ENCODE results near the gene SETD9. TPM values are rescaled to one million over a fixed set of nuclear protein-coding genes. Genes with fewer than 3 reads are reported as not detected.
A peak's percentile ranks its signal among the peaks of the same experiment; 100 is the strongest.

The SETD9 gene
- polyA plus RNA-seq, 6 donors from 2014 or later, result 1.6 to 10.2 (median 7.3) TPM

DNA sequence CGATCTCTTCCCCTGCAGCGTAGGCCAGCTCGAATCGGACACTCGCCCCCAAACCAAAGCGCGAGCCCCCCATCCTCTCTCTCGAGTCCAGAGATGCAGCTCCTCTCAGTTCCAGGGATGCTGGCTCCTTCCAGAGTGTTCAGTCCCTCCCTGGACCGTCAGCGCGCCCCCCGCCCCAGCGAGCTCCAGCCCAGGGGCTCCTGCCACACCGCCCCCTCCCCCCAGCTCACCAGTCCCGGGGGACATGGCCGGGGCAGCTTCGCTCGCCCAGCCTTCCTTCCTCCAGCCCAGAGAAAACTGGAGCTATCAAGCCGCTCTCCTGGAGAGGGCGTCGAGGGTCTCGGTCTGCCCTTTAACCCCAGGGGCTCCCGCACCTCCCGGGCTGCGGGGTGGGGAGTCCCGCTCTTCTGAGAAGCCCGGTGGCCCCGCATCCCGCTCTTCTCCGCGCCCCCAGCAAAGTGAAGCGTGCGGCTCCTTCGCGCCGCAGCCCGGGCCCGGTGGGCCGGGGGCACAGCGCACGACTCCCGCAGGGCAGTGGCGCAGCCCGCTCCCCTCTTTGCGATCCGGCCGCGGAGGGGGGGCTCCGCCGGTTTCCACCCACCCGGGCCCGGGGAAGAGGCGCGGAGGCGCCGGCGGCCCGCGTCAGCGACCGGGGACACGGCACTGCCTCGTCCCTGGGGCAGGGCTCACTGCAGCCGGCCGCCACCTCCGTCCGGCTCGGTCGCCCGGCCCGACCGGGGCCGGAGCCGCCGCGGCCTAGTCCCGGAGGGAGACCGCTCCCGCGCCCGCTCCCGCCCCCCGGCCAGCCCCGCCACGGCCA, 41.9 kb downstream of the SETD9 start:
- Mint-ChIP-seq H3K27me3 (peaks cover 0 to 5% (median 0%) of the 10 kb centered on the region in 3 donors), H3K9me3 (no peaks in the 10 kb centered on the region), H3K4me1 (peaks cover 19 to 27% (median 21%) of the 10 kb centered on the region in 3 donors), H3K4me3 (peak overlapping the region; percentile 92 to 97 (median 95)), H3K27ac (peak overlapping the region in 4 of 6 donors; percentile 29 to 94 (median 88)), H3K36me3 (no peaks in the 10 kb centered on the region)
- DNase-seq, result peak; percentile 21
- ATAC-seq (ENCODE audit: low read depth in 2 of 2), result peak; percentile 24 to 31

DNA sequence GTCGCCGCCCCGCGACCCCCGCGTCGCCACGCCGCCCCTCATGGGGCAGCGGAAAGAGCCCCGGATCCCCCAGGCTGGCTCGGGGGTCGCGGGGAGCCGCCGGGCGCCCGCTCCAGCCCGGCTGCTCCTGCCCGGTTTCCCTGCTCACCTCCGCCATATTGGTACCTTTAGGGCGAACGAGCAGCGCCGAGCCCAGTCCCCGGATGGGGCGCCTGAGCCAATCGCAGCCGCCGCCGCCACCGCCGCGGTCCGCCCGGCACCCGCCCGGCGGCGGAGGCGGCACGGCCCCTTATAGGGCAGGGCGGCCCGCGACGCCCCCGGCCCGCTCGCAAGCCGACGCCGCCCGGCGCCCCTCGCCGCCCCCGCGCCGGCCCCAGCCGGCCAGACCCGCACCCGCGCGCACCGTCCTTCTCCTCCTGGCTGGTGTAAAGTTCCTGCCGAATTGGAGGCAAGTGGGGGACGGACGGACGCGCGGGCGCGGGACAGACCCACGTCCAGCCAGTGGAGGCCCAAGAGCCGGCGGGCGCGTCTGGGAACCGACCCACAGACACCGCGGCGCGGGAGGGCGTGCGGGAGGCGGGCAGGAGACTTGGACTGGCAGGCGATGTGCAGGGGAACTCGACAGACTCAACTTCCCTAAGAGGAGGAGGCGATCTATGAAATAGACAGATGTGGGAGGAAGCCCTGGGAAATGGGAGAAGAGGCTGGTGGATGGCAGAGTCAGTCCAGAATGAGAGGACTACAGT, 42.7 kb downstream of the SETD9 start, which contains the start of gene MIER3:
Gene MIER3, minus strand, starts transcription at position 178 of the 746 bp plus-strand sequence. Its CDS starts 21 bp downstream, at position 157.
- H3K27ac Mint-ChIP-seq, result peak within 1 kb of the TSS in 5 of 6 donors; percentile 77 to 98 (median 90)
- H3K4me3 Mint-ChIP-seq, result peak within 1 kb of the TSS; percentile 92 to 97 (median 95)
- no peaks in the 10 kb centered on the region for H3K36me3 Mint-ChIP-seq
- peak; percentile 92 for ATAC-seq (ENCODE audit: low read depth in 2 of 2)
- peaks cover 0 to 5% (median 0%) of the 10 kb centered on the region in 3 donors for H3K27me3 Mint-ChIP-seq
- DNase-seq, result peak; percentile 80
- H3K9me3 Mint-ChIP-seq, result no peaks in the 10 kb centered on the region
- H3K4me1 Mint-ChIP-seq, result peaks cover 19 to 27% (median 21%) of the 10 kb centered on the region in 3 donors

DNA sequence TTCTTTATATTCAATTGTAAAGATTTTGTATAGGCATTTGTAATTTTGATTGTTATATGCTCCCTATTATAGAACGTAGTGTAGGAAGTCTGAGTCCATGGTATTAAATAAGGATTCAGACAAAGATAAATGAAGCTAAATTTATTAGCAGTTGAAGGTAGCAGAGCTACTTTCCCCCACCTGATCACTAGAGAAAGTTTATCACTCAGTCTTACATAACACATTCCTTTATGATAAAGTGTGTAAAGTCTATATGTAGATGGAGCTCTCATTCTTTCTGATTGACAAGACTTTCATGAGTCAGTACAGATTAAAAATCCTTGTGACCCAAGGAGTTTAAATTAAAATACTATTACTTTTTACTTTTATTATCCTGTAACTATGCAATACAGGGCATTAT, 44.9 kb downstream of the SETD9 start:
- ATAC-seq (ENCODE audit: low read depth in 2 of 2), result no peak
- Mint-ChIP-seq H3K9me3 (no peaks in the 10 kb centered on the region), H3K27me3 (peaks cover 5 to 14% (median 8%) of the 10 kb centered on the region in 3 donors), H3K4me3 (peak overlapping the region in 1 of 8 donors; percentile 26), H3K36me3 (no peaks in the 10 kb centered on the region), H3K27ac (no peak overlapping the region), H3K4me1 (peaks cover 19 to 25% (median 21%) of the 10 kb centered on the region in 3 donors)
- no peak for DNase-seq

DNA sequence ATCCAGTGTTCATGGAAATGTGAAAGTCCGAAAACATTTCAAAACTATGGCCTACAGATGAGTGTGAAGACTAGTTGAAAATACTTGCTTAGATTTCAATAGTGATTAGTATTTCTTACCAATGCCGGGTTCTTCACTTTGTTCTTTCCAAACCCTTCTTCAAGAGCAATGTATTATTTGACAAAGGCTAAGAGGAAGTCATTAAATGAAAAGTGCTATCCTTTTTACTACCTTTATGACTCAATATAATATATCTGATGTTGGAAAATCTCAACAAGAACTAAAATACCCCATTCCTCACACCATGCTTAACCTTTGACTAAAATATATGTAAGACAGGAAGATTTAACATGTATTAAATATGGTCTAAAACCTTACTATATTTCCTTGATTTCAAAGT, 49.2 kb downstream of the SETD9 start:
- H3K27me3 Mint-ChIP-seq, result peaks cover 9 to 53% (median 31%) of the 10 kb centered on the region in 3 donors
- no peaks in the 10 kb centered on the region for H3K4me1 Mint-ChIP-seq
- H3K27ac Mint-ChIP-seq, result no peak overlapping the region
- ATAC-seq (ENCODE audit: low read depth in 2 of 2), result no peak
- no peaks in the 10 kb centered on the region for H3K36me3 Mint-ChIP-seq
- no peak for DNase-seq
- H3K9me3 Mint-ChIP-seq, result peaks cover 0 to 3% (median 0%) of the 10 kb centered on the region in 7 donors
- no peak overlapping the region for H3K4me3 Mint-ChIP-seq

- H3K36me3 Mint-ChIP-seq, result no peaks in the 10 kb centered on the region
- DNase-seq (no peak), ATAC-seq (ENCODE audit: low read depth in 2 of 2) (no peak)
- no peaks in the 10 kb centered on the region for H3K4me1 Mint-ChIP-seq
- H3K27me3 Mint-ChIP-seq, result peaks cover 14 to 55% (median 31%) of the 10 kb centered on the region in 3 donors
- no peak overlapping the region for H3K4me3 Mint-ChIP-seq
- peaks cover 0 to 3% (median 0%) of the 10 kb centered on the region in 7 donors for H3K9me3 Mint-ChIP-seq
- H3K27ac Mint-ChIP-seq, result no peak overlapping the region
Measured at GRCh38 chr5:56959326-56959725, 49.9 kb downstream of the SETD9 start.

- peaks cover 10 to 55% (median 42%) of the 10 kb centered on the region in 3 donors for H3K27me3 Mint-ChIP-seq
- H3K36me3 Mint-ChIP-seq, result no peaks in the 10 kb centered on the region
- no peaks in the 10 kb centered on the region for H3K4me1 Mint-ChIP-seq
- ATAC-seq (ENCODE audit: low read depth in 2 of 2) (no peak), DNase-seq (no peak)
- H3K9me3 Mint-ChIP-seq, result peaks cover 0 to 3% (median 0%) of the 10 kb centered on the region in 7 donors
- H3K4me3 Mint-ChIP-seq, result no peak overlapping the region
- no peak overlapping the region for H3K27ac Mint-ChIP-seq
Measured at GRCh38 chr5:56961746-56962145, 52.4 kb downstream of the SETD9 start.

- no peak for DNase-seq
- Mint-ChIP-seq H3K36me3 (no peaks in the 10 kb centered on the region), H3K4me1 (no peaks in the 10 kb centered on the region), H3K27ac (no peak overlapping the region), H3K27me3 (peaks cover 11 to 55% (median 45%) of the 10 kb centered on the region in 3 donors), H3K9me3 (peaks cover 0 to 3% (median 0%) of the 10 kb centered on the region in 7 donors), H3K4me3 (no peak overlapping the region)
- ATAC-seq (ENCODE audit: low read depth in 2 of 2), result no peak
Measured at GRCh38 chr5:56962286-56962685, 52.9 kb downstream of the SETD9 start.

DNA sequence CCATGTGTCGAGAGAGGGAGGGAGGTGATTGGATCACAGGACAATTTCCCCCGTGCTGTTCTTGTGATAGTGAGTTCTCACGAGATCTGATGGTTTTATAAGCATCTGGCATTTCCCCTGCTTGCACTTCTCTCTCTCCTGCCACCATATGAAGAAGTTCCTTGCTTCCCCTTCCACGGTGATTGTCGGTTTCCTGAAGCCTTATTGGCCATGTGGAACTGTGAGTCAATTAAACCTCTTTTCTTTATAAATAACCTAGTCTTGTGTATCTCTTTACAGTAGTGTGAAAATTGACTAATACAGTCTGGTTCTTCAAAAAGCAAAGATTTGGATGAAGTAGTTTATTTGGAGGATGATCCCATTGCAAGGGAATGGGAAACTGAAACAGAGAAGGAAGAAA, 53.9 kb downstream of the SETD9 start:
- no peak overlapping the region for H3K27ac Mint-ChIP-seq
- no peak overlapping the region for H3K4me3 Mint-ChIP-seq
- no peaks in the 10 kb centered on the region for H3K36me3 Mint-ChIP-seq
- no peak for ATAC-seq (ENCODE audit: low read depth in 2 of 2)
- no peaks in the 10 kb centered on the region for H3K4me1 Mint-ChIP-seq
- H3K9me3 Mint-ChIP-seq, result peaks cover 0 to 3% (median 0%) of the 10 kb centered on the region in 7 donors
- no peak for DNase-seq
- H3K27me3 Mint-ChIP-seq, result peaks cover 13 to 48% (median 40%) of the 10 kb centered on the region in 3 donors

- Mint-ChIP-seq H3K27me3 (peaks cover 13 to 48% (median 44%) of the 10 kb centered on the region in 3 donors), H3K4me1 (no peaks in the 10 kb centered on the region), H3K36me3 (no peaks in the 10 kb centered on the region), H3K9me3 (peaks cover 0 to 3% (median 0%) of the 10 kb centered on the region in 7 donors), H3K4me3 (no peak overlapping the region), H3K27ac (no peak overlapping the region)
- ATAC-seq (ENCODE audit: low read depth in 2 of 2) (no peak), DNase-seq (no peak)
Measured at GRCh38 chr5:56964173-56964572, 54.8 kb downstream of the SETD9 start.

Other genes starting within 250 kb of the SETD9 start
- 100 to 1,000 TPM in 1 of 6 donors, 10 to 100 TPM in 5; 39.8 to 106 (median 90.2) TPM for gene MAP3K1, start 94.0 kb upstream of the SETD9 start, polyA plus RNA-seq (ENCODE audit: low read depth in 6 of 6)
- gene MIER3, start 42.5 kb downstream of the SETD9 start, polyA plus RNA-seq (ENCODE audit: low read depth in 6 of 6), result 10 to 100 TPM in 3 of 6 donors, 1 to 10 TPM in 3; 8.1 to 14.2 (median 9.8) TPM

Measured in naive B cell (primary cell).